Measurements from ENCODE around the gene LYPD6B. TPM values are rescaled to one million over a fixed set of nuclear protein-coding genes. Genes with fewer than 3 reads are reported as not detected.

Gene LYPD6B
- polyA plus RNA-seq, 1 experiment = 0.26 TPM

GRCh38 chr2:149041482-149041881, 3.0 kb downstream of the LYPD6B start:
- Histone ChIP-seq H3K4me3 (ENCODE audit: low read depth, low read length) (no peak overlapping the region), H3K27ac (ENCODE audit: low read depth, low read length) (no peak overlapping the region), H3K27me3 (ENCODE audit: control insufficient read depth, insufficient read depth, low read length) (peaks cover 21% of the 10 kb centered on the region), H3K9me3 (ENCODE audit: control insufficient read depth, insufficient read depth, low read length) (no peaks in the 10 kb centered on the region)
- TF ChIP-seq CTCF (IDR thresholded peaks at IDR 0.05; ENCODE audit: low read depth, low read length) = no peak
- POLR2A ChIA-PET = no interaction called here
- no peak for DNase-seq (ENCODE audit: low read depth, low spot score)
- CTCF ChIA-PET = interaction anchor here (0.8 to 1.2 kb wide), 3 partner anchors 22 to 520 kb away, joined by 3 to 7 read pairs (median 4); no protein-coding TSS in a partner anchor

GRCh38 chr2:149042881-149043280, 4.4 kb downstream of the LYPD6B start:
- ChIA-PET CTCF (interaction anchor here (1.1 kb wide), 1 partner anchor 25 kb away, joined by 3 read pairs; no protein-coding TSS in a partner anchor), POLR2A (no interaction called here)
- H3K27ac ChIP-seq (ENCODE audit: low read depth, low read length) = no peak overlapping the region
- TF ChIP-seq CTCF (IDR thresholded peaks at IDR 0.05; ENCODE audit: low read depth, low read length) = no peak
- DNase-seq (ENCODE audit: low read depth, low spot score) = no peak
- H3K4me3 ChIP-seq (ENCODE audit: low read depth, low read length) = no peak overlapping the region
- peaks cover 9% of the 10 kb centered on the region for H3K27me3 ChIP-seq (ENCODE audit: control insufficient read depth, insufficient read depth, low read length)
- no peaks in the 10 kb centered on the region for H3K9me3 ChIP-seq (ENCODE audit: control insufficient read depth, insufficient read depth, low read length)

- no peak for TF ChIP-seq CTCF (IDR thresholded peaks at IDR 0.05; ENCODE audit: low read depth, low read length)
- H3K9me3 ChIP-seq (ENCODE audit: control insufficient read depth, insufficient read depth, low read length) = no peaks in the 10 kb centered on the region
- CTCF ChIA-PET = no interaction called here
- H3K4me3 ChIP-seq (ENCODE audit: low read depth, low read length) = no peak overlapping the region
- H3K27ac ChIP-seq (ENCODE audit: low read depth, low read length) = no peak overlapping the region
- POLR2A ChIA-PET = no interaction called here
- no peak for DNase-seq (ENCODE audit: low read depth, low spot score)
- no peaks in the 10 kb centered on the region for H3K27me3 ChIP-seq (ENCODE audit: control insufficient read depth, insufficient read depth, low read length)
Measured at GRCh38 chr2:149044500-149044899, 6.0 kb downstream of the LYPD6B start.

- ChIA-PET CTCF (interaction anchor here (0.6 kb wide), 1 partner anchor 51 kb away, joined by 4 read pairs; no protein-coding TSS in a partner anchor), POLR2A (no interaction called here)
- Histone ChIP-seq H3K4me3 (ENCODE audit: low read depth, low read length) (no peak overlapping the region), H3K9me3 (ENCODE audit: control insufficient read depth, insufficient read depth, low read length) (no peaks in the 10 kb centered on the region), H3K27me3 (ENCODE audit: control insufficient read depth, insufficient read depth, low read length) (no peaks in the 10 kb centered on the region), H3K27ac (ENCODE audit: low read depth, low read length) (no peak overlapping the region)
- no peak for DNase-seq (ENCODE audit: low read depth, low spot score)
- no peak for TF ChIP-seq CTCF (IDR thresholded peaks at IDR 0.05; ENCODE audit: low read depth, low read length)
Measured at GRCh38 chr2:149047118-149047517, 8.6 kb downstream of the LYPD6B start.

GRCh38 chr2:149049142-149049541, 10.6 kb downstream of the LYPD6B start:
- peak; percentile 7 for DNase-seq (ENCODE audit: low read depth, low spot score)
- TF ChIP-seq CTCF (IDR thresholded peaks at IDR 0.05; ENCODE audit: low read depth, low read length) = no peak
- CTCF ChIA-PET = no interaction called here
- Histone ChIP-seq H3K9me3 (ENCODE audit: control insufficient read depth, insufficient read depth, low read length) (no peaks in the 10 kb centered on the region), H3K27ac (ENCODE audit: low read depth, low read length) (no peak overlapping the region), H3K27me3 (ENCODE audit: control insufficient read depth, insufficient read depth, low read length) (no peaks in the 10 kb centered on the region), H3K4me3 (ENCODE audit: low read depth, low read length) (no peak overlapping the region)
- POLR2A ChIA-PET = no interaction called here

All from AG04450 (cell line).